Measurements from ENCODE around the gene LRP1B.
"Not testable (repeated sequence)": the region's sequence is repeated elsewhere in the genome, so short reads cannot be mapped to it uniquely, and the experiment has no call there.

Gene LRP1B

DNA sequence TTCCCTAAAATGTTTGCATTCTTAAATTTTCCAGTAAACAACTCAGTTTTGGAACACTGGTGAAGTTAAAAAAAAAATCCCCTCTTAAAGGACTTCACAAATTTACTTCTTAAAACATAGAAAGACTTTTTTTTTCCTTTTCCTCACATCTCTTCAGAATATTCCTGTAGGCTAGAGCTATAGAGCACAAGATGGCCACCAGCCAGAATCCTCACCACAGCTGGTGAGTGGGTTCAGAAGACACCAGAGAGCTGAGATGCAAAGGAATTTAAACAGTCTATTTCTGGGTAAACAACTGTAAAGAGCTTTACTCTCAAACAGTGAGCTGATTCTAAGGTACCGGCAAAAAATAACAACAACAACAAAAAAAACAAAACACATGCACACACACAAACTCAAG, 252.8 kb downstream of the LRP1B start:
- no peak for DNase-seq

DNA sequence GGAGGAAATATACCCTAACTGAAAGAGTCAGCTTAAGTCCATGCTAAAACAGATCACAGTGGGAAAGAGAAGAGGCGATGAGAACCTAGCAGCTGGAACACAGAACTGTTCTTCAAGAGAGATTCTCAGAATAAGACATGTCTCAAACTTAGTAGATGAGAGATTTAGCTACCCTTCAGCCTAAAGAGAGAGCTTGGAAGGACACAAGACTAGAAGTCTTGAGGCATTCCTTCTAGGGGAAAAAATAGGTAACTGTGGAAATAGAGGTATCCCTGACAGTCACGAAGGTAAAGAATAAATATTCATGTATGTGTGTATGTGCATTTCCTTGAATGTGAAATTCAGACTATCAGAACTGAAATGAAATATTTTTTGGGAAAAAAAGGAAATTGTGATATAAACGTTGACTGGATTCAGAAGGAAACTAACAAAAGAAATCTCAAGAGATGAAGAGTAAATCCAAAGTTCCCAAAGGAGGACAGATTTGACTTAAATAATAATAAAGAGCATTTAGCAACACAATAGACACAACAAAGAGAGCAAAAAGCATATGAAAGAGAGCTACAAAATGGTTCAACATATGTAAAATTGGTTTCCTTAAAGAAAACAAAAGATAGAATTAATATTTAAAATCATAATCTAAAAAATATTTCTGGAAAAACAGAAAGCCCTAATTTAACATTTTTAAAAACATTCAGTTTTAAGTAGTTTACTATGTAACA, 258.7 kb downstream of the LRP1B start:
- DNase-seq, result no peak

DNA sequence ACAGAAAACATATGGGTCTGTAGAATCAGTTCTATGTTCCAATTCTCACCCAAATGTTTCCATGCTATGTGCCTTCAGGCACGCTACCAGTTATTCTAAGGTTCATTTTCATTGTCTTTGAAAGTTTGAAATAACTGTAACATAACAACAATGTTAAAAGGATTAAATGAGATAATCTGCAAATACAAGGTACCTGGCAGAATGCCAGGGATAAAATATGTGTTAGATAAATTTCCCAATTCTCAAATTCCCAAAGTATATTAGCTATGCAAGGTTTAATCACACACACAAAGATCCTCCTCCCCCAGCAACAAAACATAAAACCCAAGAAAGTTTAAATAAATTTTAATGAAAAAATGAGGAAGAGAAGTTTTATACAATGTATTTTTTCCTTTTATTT, 261.2 kb downstream of the LRP1B start:
- no peak for DNase-seq

DNA sequence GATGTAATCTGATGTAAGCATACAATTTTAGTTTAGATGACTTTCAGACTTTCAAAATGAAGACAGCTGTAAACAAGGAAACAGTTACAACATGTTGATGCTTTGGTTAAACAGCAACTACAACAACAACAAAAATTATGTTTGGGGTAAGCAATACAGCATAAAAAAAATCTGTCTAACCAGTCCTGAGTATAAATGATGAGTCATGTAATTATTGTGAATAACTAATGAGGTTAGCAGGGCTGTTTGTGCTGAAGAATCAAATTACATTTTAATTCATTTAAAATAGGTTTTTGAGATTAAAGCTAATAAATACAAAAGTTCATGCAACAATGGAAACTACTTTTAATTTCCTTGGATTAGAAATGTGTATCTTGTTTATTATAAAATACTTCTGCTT, 266.9 kb downstream of the LRP1B start:
- DNase-seq, result no peak

DNA sequence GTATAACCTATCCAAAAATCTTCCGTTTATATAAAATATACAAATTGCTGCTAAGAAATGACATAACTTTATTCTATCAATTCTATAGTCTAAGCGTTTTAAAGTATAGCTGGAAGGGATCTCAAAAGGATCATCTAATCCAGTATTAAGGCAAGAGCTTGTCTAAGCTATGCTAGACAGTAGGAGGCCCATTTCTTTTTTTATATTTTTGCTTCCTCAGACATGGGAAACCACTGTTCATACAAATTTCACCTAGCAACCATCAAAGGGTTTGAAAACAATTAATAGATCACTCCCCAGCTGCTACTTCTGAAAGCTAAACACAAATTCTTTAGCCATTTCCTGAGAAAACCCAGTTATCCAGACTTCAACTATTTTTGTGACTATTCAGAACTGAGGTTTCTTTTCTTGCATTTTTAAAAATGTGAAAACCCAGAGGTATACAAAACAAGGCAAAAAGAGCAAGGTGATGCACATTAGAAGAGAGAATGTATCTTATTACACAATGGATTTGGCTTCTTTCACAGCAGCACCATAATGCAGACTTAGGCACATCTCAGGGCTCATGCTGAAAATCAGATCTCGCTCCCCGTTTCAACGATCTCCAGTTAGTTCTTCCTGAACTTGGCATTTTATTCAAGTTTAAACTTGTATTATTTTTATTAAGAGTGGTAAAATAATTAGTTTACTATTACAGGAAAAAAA, 274.4 kb downstream of the LRP1B start:
- no peak for DNase-seq

DNA sequence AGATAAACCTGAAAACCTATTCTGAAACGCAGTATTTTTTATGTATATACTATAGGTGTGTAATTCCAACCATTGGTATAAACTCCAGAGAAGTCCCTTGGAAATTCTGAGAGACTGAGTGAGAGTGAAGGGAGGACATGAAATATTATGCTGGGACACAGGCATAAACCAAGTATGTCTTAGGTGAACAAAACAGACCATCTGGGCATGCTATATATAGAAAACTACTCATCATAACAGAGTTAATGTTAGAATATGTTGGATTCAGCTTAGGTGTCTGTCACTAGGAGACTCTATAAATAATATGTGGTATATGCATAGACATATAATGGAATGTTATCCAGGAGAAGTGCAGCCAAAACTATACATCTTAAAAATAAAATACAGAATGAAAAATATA, 282.6 kb downstream of the LRP1B start:
- DNase-seq, result no peak

DNA sequence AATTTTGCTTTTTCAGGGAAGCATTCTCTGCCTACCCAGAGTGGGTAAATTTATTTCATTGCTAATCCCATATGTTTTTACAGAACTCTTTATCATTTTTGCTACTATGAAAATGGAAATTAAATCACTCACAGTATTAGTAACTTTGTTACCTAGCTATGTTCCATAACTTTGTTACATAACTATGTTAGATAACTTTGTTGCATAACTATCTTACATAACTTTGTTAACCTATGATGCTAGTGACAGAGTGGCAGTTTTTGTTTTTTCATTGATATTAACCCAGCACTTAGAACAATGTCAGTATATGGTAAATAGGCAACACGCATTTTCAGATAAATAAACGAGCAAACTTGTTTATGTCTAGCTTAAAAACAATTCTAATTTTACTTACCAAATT, 286.6 kb downstream of the LRP1B start:
- DNase-seq, result no peak

DNA sequence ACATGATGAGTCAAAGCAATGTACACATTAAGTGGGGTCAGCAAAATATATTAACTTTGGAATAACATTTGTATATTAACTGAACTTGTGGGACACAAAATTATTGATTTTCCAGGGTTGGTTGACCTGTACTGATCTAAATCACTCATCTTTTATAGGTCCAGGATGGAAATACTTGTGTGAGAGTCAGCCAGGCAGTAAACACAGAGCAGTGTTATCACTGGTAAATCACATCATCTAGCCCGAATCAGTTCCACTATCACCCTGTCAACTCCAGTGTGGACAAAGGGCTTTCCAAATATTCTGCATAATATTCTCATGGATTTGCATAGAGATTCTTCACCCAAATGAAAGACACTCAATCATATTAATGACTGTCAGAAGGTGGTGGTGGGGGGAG, 295.7 kb downstream of the LRP1B start:
- DNase-seq, result no peak

DNA sequence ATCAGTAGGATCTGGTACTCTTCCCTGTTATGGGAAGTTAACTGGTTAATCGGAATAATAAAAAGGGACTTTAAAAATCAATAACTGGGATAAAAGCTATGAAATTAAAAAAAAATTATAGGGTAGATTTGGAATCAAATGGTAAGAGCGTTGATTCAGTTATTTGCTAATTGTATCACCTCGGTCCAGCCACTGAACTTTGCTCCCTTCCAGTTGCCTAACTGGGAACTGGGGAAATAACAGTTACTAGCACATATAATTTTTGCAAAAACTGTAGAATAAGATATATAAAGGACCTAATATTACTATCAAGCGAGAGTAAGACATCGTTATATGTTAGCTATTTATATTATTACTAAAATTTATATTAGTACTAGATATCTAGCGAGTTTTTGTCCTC, 302.1 kb downstream of the LRP1B start:
- no peak for DNase-seq

DNA sequence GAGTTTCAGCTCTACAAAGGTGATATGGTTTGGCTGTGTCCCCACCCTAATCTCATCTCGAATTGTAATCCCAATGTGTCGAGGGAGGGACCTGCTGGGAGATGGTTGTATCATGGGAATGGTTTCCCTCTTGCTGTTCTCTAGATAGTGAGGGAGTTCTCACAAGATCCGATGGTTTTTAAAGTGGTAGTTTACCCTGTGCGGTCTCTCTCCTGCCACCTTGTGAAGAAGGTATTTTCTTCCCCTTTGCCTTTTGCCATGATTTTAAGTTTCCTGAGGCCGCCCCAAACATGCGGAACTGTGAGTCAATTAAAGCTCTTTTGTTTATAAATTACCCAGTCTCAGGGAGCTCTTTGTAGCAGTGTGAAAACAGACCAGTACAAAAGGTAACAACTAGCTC, 306.0 kb downstream of the LRP1B start:
- no peak for DNase-seq

DNA sequence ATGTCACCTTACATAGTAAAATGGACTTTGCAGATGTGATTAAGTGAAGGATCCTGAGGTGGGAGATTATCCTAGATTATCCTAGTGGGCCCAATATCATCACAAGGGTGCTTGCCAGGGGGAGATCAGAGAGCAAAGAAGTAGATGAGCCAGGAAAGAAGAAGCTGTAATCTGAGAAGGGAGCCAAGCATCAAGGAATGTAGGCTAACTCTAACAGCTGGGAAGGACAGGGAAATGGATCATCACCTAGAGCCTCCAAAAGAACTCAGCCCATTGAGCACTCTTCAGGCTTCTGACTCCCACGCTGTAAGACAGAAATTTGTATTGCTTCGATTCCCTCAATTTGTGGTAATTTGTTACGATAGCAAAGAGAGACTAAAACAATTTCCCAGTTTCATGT, 309.9 kb downstream of the LRP1B start:
- no peak for DNase-seq

DNA sequence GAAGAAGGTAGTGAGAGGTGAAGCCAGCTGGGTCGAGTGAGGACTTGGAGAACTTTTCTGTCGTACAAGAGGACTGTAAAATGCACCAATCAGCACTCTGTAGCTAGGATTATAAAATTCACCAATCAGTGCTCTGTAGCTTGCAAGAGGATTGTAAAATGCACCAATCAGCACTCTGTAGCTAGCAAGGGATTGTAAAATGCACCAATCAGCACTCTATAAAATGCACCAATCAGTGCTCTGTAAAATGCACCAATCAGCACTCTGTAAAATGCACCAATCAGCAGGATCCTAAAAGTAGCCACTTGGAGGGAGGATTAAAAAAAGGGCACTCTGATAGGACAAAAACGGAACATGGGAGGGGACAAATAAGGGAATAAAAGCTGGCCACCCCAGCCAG, 315.5 kb downstream of the LRP1B start:
- not testable (repeated sequence) for DNase-seq

DNA sequence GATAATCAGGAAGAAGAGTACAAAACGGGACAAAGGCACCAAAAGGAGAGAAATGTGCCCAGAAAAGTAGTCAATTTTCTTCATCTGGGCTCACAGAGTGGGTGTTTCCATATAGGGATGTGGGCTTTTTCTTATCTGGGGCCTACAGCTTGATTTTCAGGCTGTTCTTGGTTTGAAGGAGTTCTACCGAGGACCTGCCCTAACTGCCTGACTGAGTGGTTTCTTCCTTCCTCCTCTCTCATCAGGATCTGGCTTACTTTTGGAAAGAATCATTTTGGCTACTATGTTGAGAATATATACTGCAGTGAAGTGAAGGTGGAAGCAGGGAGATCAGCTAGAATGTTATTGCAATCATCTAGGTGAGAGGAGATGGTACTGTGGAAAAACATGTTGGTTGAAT, 316.7 kb downstream of the LRP1B start:
- no peak for DNase-seq

DNA sequence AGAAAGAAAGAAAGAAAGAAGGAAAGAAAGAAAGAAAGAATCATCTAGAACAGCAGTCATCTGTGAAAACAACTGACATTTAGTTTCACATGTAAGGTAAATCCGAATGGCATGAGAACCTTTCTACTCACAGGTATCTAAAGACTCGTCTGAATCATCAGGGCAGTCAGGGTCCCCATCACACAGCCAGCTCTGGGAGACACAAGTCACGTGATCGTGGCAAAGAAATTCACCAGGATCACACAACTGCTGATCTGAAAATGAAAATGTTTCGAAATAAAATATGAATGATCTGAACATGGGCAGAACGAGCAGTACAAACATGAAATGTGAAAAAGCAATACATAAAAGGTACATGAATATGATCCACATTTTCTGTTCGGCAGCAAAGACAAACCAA, 320.7 kb downstream of the LRP1B start:
- DNase-seq, result no peak

DNA sequence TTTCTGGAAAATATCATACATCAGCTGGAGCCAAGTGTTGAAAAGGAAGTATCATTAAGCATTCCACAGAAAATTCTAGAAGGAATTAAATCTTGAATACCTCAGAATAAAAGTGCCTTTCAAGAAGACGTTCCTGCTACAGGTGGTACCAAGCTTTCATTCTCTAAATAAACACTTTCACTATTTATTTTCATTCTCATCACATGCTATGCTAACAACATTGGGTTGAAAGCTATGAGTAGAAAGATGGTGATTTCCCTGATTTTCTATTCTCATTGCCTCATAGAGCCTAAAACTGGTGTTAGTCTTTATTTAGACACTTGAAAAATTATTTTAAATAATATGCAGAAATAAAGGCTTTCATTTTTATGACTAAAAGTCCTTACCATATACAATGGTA, 324.7 kb downstream of the LRP1B start:
- DNase-seq, result no peak

DNA sequence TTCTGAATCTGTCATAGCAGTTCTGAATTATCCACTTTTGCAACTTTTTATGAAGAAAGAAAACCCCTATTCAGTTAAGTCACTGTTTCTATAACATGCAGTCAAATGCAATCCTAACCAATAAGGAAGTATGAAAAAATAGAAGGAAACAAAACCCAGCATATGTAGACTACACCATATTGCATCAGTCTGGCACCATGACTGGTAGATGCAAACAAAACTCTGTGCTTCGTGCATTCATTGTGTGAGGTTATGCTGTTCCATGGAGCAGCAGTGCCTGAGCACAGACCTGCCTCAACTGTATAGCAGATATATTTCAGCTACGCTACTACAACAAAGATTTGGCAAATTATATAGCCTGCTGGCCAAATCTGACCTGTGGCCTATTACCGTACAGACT, 325.5 kb downstream of the LRP1B start:
- DNase-seq, result no peak

DNA sequence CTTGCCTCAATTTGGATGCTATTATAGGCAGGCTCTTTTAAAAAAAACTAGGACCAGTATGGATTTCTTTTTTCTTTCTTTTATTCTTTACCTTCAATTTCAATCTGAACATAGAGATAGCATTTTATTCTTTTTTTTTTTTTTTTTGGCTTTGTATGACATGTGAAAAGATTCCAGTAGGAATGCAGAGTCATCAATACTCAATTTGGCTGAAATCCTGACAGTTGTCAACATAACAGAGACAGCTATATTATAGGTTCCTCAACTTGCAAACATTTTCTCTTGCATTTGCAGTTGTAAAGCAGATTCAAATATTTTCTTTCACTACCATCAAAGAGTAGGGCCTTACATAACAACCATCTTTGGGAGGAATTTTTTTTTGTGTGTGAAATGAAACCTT, 334.4 kb downstream of the LRP1B start:
- DNase-seq, result no peak

DNA sequence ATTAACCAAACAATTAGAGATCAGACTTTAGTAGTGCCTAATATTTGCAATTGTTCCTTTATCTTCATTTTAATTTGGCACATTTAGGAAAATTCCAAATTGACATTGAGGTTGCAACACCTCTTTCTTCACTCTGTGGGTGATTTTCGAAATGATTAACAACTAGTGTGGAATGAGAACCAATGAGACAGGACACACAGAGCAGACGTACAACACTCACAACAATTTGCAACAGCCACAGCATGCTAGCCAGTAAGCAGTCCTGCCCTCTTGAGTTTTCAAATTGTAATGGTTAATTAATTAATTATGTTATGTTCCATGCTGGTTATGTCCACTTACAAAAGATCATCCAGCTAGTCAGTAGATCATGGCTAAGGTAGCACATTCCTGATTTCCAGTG, 339.3 kb downstream of the LRP1B start:
- no peak for DNase-seq

DNA sequence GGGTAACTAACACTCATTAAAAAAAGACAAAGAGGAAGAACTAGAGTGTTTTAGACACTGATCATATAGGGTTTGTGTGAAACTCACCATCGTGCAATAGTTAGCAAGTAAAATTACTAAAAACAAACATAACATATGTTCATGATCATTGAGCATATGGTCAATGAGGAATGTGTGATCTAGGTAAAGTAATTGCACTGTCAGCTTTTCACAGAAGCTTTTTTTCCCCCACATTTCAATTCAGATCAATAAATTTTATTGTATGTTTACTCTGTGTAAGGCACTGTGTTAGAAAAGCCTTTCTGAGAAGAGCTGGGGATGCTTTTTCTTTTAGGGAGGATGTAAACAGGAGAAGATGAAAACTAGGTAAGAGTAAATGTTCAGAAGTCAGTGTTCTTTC, 348.2 kb downstream of the LRP1B start:
- no peak for DNase-seq

DNA sequence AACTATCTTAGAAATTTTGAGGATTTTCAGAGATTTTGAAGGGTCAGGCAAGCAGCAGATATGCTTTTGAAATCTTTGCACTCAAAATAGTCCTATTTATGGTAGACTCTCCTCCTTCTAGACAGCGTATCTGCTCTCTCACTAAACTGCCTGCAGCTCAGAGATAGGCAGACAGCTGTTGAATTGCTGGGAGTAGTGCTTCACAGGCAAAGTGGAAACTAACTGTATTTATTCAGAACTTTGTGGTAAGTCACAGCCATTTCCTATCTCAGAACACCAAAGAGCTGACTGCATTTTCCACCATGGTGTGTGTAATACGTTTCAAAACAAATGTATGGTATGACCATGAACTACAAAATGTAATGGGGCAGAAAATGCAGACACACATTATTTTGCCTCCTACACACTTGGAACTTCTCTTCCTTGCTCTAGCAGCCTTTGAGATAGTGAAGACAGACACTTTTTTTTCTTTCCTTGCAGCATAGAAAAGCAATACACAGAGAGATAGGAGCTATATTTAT, 352.4 kb downstream of the LRP1B start:
- DNase-seq, result no peak

DNA sequence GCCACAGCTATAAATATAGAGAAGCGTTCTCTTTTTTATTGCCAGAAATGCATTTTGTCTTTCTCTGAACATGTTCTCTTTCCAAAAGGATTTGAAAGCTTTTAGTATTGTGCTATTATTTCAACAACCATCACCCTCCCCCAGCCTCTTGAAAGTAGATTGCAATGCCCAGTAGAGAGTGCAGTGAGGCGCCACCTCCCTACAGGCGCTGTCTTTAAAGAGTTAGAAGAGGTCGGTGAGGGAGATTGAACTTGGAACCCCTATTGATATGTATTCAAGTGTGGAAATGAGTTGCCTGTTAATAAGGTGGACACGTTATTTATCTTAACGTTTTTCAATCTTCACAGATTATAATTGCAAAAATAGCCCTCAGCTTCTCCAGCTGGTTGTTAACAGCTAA, 360.3 kb downstream of the LRP1B start:
- DNase-seq, result no peak

DNA sequence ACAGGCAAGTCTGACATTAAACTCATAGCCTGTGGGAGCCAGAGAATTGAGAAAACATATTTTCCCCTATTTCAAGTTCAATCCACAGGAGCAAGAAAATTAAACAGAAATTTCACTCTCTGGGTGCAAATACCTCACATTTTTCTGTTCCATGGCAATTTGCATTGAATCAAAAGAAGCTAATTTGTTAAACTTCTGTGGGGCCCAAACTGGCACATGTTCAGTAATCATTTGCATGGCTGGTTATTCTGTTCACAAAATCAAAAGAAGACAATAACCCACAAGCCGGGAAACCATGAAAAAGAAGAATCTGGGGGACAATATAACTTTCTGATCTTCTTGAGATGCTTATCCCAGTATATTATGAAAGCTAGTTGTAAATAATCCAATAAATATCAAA, 363.1 kb downstream of the LRP1B start:
- DNase-seq, result no peak

DNA sequence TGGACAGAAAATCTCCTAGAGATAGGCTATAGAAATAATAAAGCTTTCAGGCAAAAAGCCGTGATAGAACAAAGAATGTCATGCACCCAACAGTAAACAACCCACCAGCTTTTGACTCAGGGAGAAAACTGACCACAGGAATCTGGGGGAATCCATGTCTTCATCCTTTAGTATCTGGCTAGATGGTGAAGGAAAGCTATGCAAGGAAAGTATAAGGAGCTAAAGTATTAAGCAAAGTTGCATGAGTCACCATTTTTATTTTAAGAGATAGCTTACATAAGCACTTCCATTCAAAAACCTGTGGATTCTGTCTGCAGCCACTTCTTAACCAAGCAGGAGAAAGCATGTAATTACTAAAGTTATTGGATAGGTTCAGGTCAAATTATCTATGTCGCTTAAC, 363.8 kb downstream of the LRP1B start:
- DNase-seq, result no peak

DNA sequence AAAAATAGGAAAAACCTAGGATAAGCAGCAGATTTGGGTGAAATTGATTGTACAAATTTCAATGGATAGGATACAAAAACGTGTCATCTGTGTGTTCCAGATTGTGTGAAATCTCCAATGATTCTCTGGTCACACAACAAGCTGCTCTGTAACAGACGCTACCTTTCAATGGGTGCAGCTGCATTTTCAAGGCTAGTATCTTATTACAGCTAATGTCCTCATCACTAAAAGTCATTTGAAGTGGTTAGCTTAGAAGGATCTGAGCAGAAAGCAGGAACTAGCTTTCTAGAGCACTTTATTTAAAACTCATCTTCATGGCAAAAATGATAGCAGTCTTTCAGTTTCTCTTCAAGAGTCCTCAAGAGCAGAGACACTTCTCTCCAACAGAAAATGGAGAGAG, 364.6 kb downstream of the LRP1B start:
- DNase-seq, result no peak

DNA sequence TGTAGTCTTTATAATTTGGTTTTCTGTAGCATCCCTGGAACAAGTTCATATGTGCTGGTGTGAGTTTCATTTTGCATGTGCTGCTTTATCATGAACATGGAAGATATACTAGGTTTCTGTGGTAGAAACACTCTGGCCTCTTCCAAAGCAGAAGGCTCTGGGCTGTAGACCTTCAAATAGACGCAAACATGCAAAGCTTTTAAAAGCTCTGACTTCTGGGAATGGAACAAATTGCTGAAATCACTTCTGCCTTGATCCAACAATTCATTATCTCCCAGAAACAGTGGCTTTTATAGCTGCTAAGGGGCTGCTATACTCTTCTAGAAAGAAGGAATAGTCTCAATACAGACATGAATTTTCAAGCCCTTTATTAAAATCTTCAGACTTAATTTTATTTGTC, 382.2 kb downstream of the LRP1B start:
- DNase-seq, result no peak
